Head of caudate nucleus (tissue), 42 donors: ENCODE data around the gene SLC8A2.

Experiments used
- DNase-seq, 42 donors: peaks; one replicate each; pipeline versions ENCODE4 v3.0.0 to v3.0.0-alpha.2; 2020 to 2021; ENCODE audit warnings: mixed read lengths in 7 of 42
- intact Hi-C: fragments of 100-400 bp; cut with DNase I; formaldehyde crosslinking; loops from one replicate; pipeline ENCODE4 v1.15.0; 2022

The SLC8A2 gene

GRCh38 chr19:47471381-47471732 is 336 bp downstream of the SLC8A2 start:
- DNase-seq: no peak
- intact Hi-C loops: no loop called here

GRCh38 chr19:47470447-47471195 is 1.1 kb downstream of the SLC8A2 start:
- DNase-seq: no peak
- intact Hi-C loops: no loop called here

DNA sequence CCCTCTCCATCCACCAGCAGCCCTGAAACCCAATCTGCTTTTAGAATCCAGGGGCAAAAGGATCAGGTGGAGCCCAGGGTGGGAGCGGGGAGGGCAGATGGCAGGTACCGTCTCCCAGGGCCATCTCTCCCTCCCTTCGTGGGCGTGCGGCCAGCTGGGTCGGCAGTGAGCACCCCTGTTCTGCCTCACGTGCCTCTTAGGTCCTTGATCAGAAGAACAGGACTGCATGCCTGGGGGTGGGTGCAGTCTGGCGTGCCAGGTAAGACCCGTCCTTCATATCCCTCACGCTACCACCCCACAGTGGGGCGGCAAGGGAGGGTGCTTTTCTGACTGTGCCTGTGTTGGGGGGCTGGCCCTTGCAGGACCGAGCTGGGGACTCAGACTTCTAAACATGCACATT is 2.0 kb downstream of the SLC8A2 start:
- intact Hi-C loops: no loop called here
- DNase-seq: no peak

DNA sequence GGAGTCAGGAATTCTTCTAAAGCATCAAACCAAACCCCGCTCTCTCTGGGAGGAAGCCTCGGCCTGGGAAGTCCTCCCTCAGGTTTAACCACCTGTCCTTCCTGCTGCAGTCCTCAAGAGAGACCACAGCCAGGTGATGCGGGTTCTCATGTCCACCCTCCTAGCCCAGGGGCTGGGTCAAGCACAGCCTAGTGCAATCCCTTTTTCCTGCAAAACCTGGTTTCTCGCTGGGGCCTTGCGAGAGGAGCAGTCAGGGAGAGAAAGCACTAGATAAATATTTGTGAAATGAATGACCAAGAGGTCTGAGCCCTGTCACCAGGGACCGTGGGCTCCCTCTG is 2.4 kb downstream of the SLC8A2 start:
- DNase-seq: no peak
- intact Hi-C loops: no loop called here

DNA sequence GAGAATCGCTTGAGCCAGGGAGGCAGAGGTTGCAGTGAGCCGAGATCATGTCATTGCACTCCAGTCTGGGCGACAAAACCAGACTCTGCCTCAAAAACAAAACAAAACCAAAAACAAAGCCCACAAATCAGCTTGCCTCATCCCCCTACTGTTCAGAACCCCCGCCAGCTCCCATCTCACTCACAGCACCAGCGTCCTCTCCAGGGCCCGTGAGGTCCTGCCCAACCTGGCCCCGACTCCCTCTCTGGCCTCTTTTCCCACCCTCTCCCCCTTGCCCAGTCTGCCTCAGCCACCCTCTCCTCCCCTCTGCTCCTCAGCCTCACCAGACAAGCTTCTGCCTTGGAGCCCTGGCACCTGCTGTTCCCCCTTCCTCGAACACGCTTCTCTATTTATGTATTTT is 3.8 kb downstream of the SLC8A2 start:
- intact Hi-C loops: no loop called here
- DNase-seq: no peak

DNA sequence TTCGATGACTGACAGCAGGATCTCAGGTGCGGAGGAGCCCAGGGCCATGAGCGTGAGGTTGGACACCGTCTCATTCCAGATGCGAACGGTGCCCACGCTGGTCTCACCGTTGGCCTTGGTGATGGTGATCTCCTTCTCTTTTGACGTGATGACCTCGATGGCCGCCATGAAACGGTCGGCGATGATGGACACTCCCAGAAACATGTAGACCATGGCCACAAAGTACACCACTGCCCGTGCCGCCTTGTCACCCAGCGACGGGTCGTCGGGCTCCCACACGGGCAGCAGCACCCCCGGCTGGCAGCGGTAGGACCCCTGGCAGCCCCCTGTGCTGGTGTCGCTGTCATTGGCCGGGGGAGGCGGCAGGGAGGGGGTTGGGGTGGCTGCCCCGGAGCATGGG is 5.7 kb downstream of the SLC8A2 start:
- no peak for DNase-seq
- intact Hi-C loops: no loop called here

DNA sequence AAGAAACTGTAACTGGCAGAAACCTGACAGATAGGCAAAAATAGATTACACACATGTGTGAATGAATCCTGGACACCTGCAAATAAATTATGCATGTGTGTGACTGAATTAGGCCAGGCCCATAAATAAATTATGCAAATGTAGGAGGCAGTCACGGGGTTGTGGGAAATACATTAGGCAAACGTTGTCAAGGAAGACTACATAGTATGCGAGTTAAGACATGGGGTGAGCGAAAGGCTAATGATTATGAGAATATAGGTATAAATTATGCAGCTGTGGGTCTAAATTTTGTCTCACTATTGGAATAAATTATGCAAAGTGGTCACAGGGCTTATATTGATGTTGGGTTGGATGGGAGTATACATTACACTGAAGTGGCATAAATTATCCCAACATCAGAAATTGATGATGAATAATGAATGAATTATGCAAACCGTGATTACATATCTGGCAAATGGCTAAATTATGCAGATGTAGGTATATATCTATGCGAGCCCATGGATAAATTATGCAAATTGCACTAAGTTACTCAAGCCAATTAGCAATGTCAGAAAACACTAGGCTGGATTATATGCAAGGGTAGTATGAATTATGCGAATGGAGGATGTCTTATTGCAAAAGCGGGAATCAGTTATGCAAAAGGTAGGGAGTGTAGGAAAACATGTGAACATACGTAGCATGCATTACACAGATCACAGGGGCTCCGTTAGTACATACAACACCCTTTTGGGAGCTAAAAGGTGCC is 6.8 kb downstream of the SLC8A2 start:
- intact Hi-C loops: no loop called here
- DNase-seq: peak in 5 of 42 donors; percentile 23 to 58 (median 33)

- intact Hi-C loops: no loop called here
Measured at GRCh38 chr19:47461876-47462275, 9.8 kb downstream of the SLC8A2 start.

DNA sequence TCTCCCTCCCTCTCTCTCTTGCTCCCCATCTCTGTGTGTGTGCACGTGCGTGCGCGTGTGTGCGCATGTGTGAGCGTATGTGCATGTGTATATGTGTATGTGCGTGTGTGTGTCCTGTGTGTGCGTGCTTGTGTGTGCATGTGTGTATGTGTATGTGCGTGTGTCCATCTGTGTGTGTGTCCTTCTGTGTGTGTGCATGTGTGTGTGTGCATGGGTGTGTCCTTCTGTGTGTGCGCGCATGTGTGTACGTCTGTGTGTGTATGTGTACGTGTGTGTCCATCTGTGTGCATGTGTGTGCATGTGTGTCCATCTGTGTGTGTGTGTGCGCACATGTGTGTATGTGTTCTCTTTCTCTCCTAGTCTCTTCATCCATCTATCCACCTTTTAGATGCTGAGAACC is 12.2 kb downstream of the SLC8A2 start:
- intact Hi-C loops: no loop called here
- DNase-seq: no peak

More at GRCh38 chr19:47461876-47462275, 9.8 kb downstream of the SLC8A2 start:
- DNase-seq: no peak

GRCh38 chr19:47458672-47459071 is 13.0 kb downstream of the SLC8A2 start:
- intact Hi-C loops: no loop called here
- DNase-seq: peak in 1 of 42 donors; percentile 25

- no peak for DNase-seq
- intact Hi-C loops: no loop called here
Measured at GRCh38 chr19:47456721-47457474, 14.8 kb downstream of the SLC8A2 start.

DNA sequence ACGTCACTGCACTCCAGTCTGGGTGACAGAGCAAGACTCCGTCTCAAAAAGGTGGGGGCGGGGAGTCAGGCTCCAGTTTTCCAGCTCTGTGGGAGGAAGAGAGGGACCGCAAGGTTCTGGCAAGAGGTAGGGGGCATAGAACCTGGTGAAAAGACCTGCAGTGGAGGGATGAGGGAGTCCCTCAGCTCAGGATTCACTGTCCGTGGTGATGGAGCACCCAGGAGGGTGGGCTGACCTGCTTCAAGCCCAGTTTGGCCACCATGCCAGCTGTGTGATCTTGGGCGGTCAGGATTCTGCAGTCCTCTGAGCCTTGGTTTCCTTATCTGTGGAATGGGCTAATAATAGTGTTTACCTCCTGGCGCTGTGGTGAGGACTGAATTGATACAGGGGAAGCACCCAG is 21.2 kb downstream of the SLC8A2 start:
- DNase-seq: no peak
- intact Hi-C loops: no loop called here

GRCh38 chr19:47448360-47448727 is 23.3 kb downstream of the SLC8A2 start:
- DNase-seq: no peak
- intact Hi-C loops: no loop called here

DNA sequence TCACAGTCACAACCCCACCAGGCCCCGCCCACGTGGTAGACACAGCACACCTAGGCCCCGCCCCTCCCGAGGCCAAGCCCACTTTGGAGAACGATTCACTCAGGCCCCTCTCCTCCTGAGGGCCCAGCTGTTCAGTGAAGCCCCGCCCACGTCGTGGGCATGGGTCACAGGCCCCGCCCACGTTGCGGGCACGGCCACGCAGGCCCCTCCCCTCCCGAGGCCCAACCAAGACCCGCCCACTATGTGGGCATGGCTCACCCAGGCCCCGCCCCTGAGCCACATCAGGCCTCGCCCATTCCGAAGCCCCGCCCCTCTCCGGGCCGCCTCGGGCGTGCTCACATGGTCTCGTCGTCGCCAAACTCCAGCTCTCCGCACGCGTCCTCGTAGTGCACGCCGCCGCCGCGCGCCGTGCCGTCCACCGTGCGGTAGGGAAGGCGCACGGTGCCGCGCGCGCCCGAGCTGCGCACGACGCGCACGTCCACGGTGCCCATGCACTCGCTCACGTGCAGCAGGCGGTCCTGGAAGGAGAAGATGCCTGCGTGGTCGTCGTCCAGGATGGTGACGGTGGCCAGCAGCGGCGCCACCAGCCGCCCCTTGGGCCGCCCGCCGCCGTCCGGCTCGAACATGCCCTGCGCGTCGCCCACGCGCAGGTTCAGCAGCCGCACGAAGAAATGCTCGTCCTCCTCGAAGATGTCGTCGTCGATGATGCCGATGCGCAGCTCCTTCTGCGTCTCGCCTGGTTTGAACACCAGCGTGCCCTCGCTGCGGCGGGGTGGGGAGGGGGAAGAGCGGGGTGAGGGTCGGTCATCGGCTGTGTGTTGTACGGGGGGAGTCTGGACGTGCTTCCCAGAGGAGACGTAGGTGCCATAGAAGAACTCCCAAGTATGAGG is 24.0 kb downstream of the SLC8A2 start:
- peak in 8 of 42 donors; percentile 7 to 60 (median 46) for DNase-seq
- intact Hi-C loops: no loop called here

- peak in 2 of 42 donors; percentile 19 to 42 for DNase-seq
- intact Hi-C loops: no loop called here
Measured at GRCh38 chr19:47446534-47447469, 24.9 kb downstream of the SLC8A2 start.

DNA sequence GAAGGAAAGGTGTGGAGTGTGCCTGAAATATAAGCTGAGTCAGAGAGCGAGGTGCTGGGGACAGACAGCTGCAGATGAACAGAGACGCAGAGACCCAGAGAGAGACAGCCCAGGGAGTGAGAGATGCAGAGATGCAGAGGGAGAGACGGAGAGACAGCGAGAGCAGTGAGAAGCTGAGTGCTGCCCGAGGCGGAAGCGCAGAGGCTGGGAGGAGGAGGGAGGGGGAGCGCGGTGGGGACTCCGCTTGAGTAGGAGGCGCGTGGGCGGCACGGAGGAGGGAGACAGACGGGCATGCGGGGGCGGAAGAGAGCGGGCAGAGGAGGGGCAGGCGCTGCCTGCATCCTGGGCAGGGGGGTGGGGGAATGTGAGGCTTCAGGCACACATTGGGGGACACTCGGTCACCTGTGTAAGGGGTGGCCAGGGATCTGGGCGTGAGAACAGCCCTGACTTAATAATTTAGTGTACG is 25.7 kb downstream of the SLC8A2 start:
- DNase-seq: peak in 39 of 42 donors; percentile 34 to 77 (median 52)
- intact Hi-C loops: no loop called here

GRCh38 chr19:47445527-47445926 is 26.2 kb downstream of the SLC8A2 start:
- intact Hi-C loops: no loop called here
- DNase-seq: no peak

GRCh38 chr19:47444388-47444821 is 27.3 kb downstream of the SLC8A2 start:
- intact Hi-C loops: loop anchor here (5.0 kb wide), 1 partner anchor 68 kb away; no protein-coding TSS in a partner anchor

More at GRCh38 chr19:47444388-47444821, 27.3 kb downstream of the SLC8A2 start:
- DNase-seq: peak in 1 of 42 donors; percentile 29
